ENCODE data around the gene HOXA3.

HOXA3 gene

GRCh38 chr7:27152816-27153442, 546 bp upstream of the HOXA3 start:
- Histone ChIP-seq H3K36me3 (ENCODE audit: control insufficient read depth, insufficient read depth, low read length) (no peaks in the 10 kb centered on the region), H3K4me3 (ENCODE audit: low read depth, low read length) (peak overlapping the region; percentile 13), H3K9me3 (ENCODE audit: control insufficient read depth, insufficient read depth, low read length) (no peaks in the 10 kb centered on the region), H3K4me1 (ENCODE audit: control insufficient read depth, insufficient read depth, low read length) (no peaks in the 10 kb centered on the region), H3K9ac (ENCODE audit: low read depth, low read length) (no peak overlapping the region), H3K27me3 (ENCODE audit: control insufficient read depth, insufficient read depth, low read length) (peaks cover 99% of the 10 kb centered on the region)

- no peak overlapping the region for H3K9ac ChIP-seq (ENCODE audit: low read depth, low read length)
- H3K4me1 ChIP-seq (ENCODE audit: control insufficient read depth, insufficient read depth, low read length), result no peaks in the 10 kb centered on the region
- H3K27me3 ChIP-seq (ENCODE audit: control insufficient read depth, insufficient read depth, low read length), result peaks cover 99% of the 10 kb centered on the region
- peak overlapping the region; percentile 37 for H3K4me3 ChIP-seq (ENCODE audit: low read depth, low read length)
- no peaks in the 10 kb centered on the region for H3K36me3 ChIP-seq (ENCODE audit: control insufficient read depth, insufficient read depth, low read length)
- no peaks in the 10 kb centered on the region for H3K9me3 ChIP-seq (ENCODE audit: control insufficient read depth, insufficient read depth, low read length)
Observed at GRCh38 chr7:27151341-27151930, 947 bp downstream of the HOXA3 start.

- H3K36me3 ChIP-seq (ENCODE audit: control insufficient read depth, insufficient read depth, low read length), result no peaks in the 10 kb centered on the region
- H3K9ac ChIP-seq (ENCODE audit: low read depth, low read length), result no peak overlapping the region
- H3K4me3 ChIP-seq (ENCODE audit: low read depth, low read length), result peak overlapping the region; percentile 37
- no peaks in the 10 kb centered on the region for H3K9me3 ChIP-seq (ENCODE audit: control insufficient read depth, insufficient read depth, low read length)
- H3K27me3 ChIP-seq (ENCODE audit: control insufficient read depth, insufficient read depth, low read length), result peaks cover 99% of the 10 kb centered on the region
- H3K4me1 ChIP-seq (ENCODE audit: control insufficient read depth, insufficient read depth, low read length), result no peaks in the 10 kb centered on the region
Observed at GRCh38 chr7:27150568-27151340, 1.6 kb downstream of the HOXA3 start.

- Histone ChIP-seq H3K27me3 (ENCODE audit: control insufficient read depth, insufficient read depth, low read length) (peaks cover 99% of the 10 kb centered on the region), H3K36me3 (ENCODE audit: control insufficient read depth, insufficient read depth, low read length) (no peaks in the 10 kb centered on the region), H3K9ac (ENCODE audit: low read depth, low read length) (no peak overlapping the region), H3K4me1 (ENCODE audit: control insufficient read depth, insufficient read depth, low read length) (no peaks in the 10 kb centered on the region), H3K4me3 (ENCODE audit: low read depth, low read length) (peak overlapping the region; percentile 24), H3K9me3 (ENCODE audit: control insufficient read depth, insufficient read depth, low read length) (no peaks in the 10 kb centered on the region)
Observed at GRCh38 chr7:27149842-27150567, 2.4 kb downstream of the HOXA3 start.

- Histone ChIP-seq H3K9ac (ENCODE audit: low read depth, low read length) (no peak overlapping the region), H3K4me3 (ENCODE audit: low read depth, low read length) (no peak overlapping the region), H3K27me3 (ENCODE audit: control insufficient read depth, insufficient read depth, low read length) (peaks cover 99% of the 10 kb centered on the region), H3K9me3 (ENCODE audit: control insufficient read depth, insufficient read depth, low read length) (no peaks in the 10 kb centered on the region), H3K4me1 (ENCODE audit: control insufficient read depth, insufficient read depth, low read length) (no peaks in the 10 kb centered on the region), H3K36me3 (ENCODE audit: control insufficient read depth, insufficient read depth, low read length) (no peaks in the 10 kb centered on the region)
Observed at GRCh38 chr7:27148756-27149641, 3.4 kb downstream of the HOXA3 start.

- H3K9me3 ChIP-seq (ENCODE audit: control insufficient read depth, insufficient read depth, low read length), result no peaks in the 10 kb centered on the region
- peaks cover 99% of the 10 kb centered on the region for H3K27me3 ChIP-seq (ENCODE audit: control insufficient read depth, insufficient read depth, low read length)
- no peaks in the 10 kb centered on the region for H3K4me1 ChIP-seq (ENCODE audit: control insufficient read depth, insufficient read depth, low read length)
- peak overlapping the region; percentile 2 for H3K4me3 ChIP-seq (ENCODE audit: low read depth, low read length)
- H3K9ac ChIP-seq (ENCODE audit: low read depth, low read length), result no peak overlapping the region
- no peaks in the 10 kb centered on the region for H3K36me3 ChIP-seq (ENCODE audit: control insufficient read depth, insufficient read depth, low read length)
Observed at GRCh38 chr7:27148031-27148755, 4.2 kb downstream of the HOXA3 start.

GRCh38 chr7:27147199-27148030, 5.0 kb downstream of the HOXA3 start, which contains the start of gene HOXA6:
HOXA6 (minus strand) TSS chr7:27147774; CDS start chr7:27147749, 25 bp downstream.
- Histone ChIP-seq H3K9me3 (ENCODE audit: control insufficient read depth, insufficient read depth, low read length) (no peaks in the 10 kb centered on the region), H3K27me3 (ENCODE audit: control insufficient read depth, insufficient read depth, low read length) (peaks cover 99% of the 10 kb centered on the region), H3K9ac (ENCODE audit: low read depth, low read length) (no peak within 1 kb of the TSS), H3K4me3 (ENCODE audit: low read depth, low read length) (peak within 1 kb of the TSS; percentile 30), H3K36me3 (ENCODE audit: control insufficient read depth, insufficient read depth, low read length) (no peaks in the 10 kb centered on the region), H3K4me1 (ENCODE audit: control insufficient read depth, insufficient read depth, low read length) (no peaks in the 10 kb centered on the region)

- Histone ChIP-seq H3K4me3 (ENCODE audit: low read depth, low read length) (peak overlapping the region; percentile 0), H3K9me3 (ENCODE audit: control insufficient read depth, insufficient read depth, low read length) (no peaks in the 10 kb centered on the region), H3K27me3 (ENCODE audit: control insufficient read depth, insufficient read depth, low read length) (peaks cover 99% of the 10 kb centered on the region), H3K9ac (ENCODE audit: low read depth, low read length) (no peak overlapping the region), H3K4me1 (ENCODE audit: control insufficient read depth, insufficient read depth, low read length) (no peaks in the 10 kb centered on the region), H3K36me3 (ENCODE audit: control insufficient read depth, insufficient read depth, low read length) (no peaks in the 10 kb centered on the region)
Observed at GRCh38 chr7:27146491-27147198, 5.7 kb downstream of the HOXA3 start.

GRCh38 chr7:27145914-27146412, 6.4 kb downstream of the HOXA3 start:
- no peaks in the 10 kb centered on the region for H3K9me3 ChIP-seq (ENCODE audit: control insufficient read depth, insufficient read depth, low read length)
- H3K36me3 ChIP-seq (ENCODE audit: control insufficient read depth, insufficient read depth, low read length), result no peaks in the 10 kb centered on the region
- no peak overlapping the region for H3K9ac ChIP-seq (ENCODE audit: low read depth, low read length)
- H3K27me3 ChIP-seq (ENCODE audit: control insufficient read depth, insufficient read depth, low read length), result peaks cover 99% of the 10 kb centered on the region
- peak overlapping the region; percentile 26 for H3K4me3 ChIP-seq (ENCODE audit: low read depth, low read length)
- H3K4me1 ChIP-seq (ENCODE audit: control insufficient read depth, insufficient read depth, low read length), result no peaks in the 10 kb centered on the region

Data from iPS-15b (cell line).